AG04450 (cell line): ENCODE results near the gene SEMA5A. TPM values are rescaled to one million over a fixed set of nuclear protein-coding genes. Genes with fewer than 3 reads are reported as not detected.

Experiments used
- CTCF ChIA-PET: fragments of 300-600, 350-600 bp; formaldehyde crosslinking; extraction: SDS; loops from one replicate; lab custom pipeline; 2022; ENCODE audit warnings: antibody characterized with exemption, inconsistent platforms; lab: Charles Lee
- POLR2A ChIA-PET: fragments of 350-600 bp; formaldehyde crosslinking; extraction: SDS; loops from one replicate; lab custom pipeline; 2021; ENCODE audit warnings: antibody characterized with exemption, inconsistent platforms; lab: Yijun Ruan, JAX
- DNase-seq: peaks from one replicate; pipeline ENCODE4 v3.0.0-alpha.2; 2011; ENCODE audit warnings: low read depth, low spot score
- H3K27ac ChIP-seq: one replicate; pipeline ENCODE4 v1.5.1; 2012; ENCODE audit warnings: low read depth, low read length, control low read depth
- H3K27me3 ChIP-seq: one replicate; pipeline ENCODE4 v1.6.0; 2012; ENCODE audit warnings: low read length; ENCODE audit not compliant: control insufficient read depth, insufficient read depth
- H3K4me3 ChIP-seq: 2 replicates; pipeline ENCODE4 v1.5.1; 2011; ENCODE audit warnings: mild to moderate bottlenecking, low read depth, low read length, control low read depth
- H3K9me3 ChIP-seq: 2 replicates; pipeline ENCODE4 v1.5.1; 2012; ENCODE audit warnings: low read length; ENCODE audit not compliant: control insufficient read depth, insufficient read depth
- polyA plus RNA-seq: library from polyadenylated mRNA; depleted of rRNA; stranded (reverse); fragments of >200 nt; gene quantifications from 2 replicates; pipeline ENCODE4 v1.2.3, GENCODE V29; 2011
- TF ChIP-seq, protein P1 (sequence below): IDR thresholded peaks from 2 replicates; pipeline ENCODE4 v1.5.1; 2011; ENCODE audit warnings: low read depth, low read length, control low read depth, inconsistent platforms

The SEMA5A gene
- polyA plus RNA-seq, 1 experiment: 31.8 TPM

- Histone ChIP-seq H3K9me3 (no peaks in the 10 kb centered on the region), H3K27ac (no peak overlapping the region), H3K27me3 (no peaks in the 10 kb centered on the region), H3K4me3 (no peak overlapping the region)
- POLR2A ChIA-PET: no interaction called here
- TF ChIP-seq, protein P1, sequence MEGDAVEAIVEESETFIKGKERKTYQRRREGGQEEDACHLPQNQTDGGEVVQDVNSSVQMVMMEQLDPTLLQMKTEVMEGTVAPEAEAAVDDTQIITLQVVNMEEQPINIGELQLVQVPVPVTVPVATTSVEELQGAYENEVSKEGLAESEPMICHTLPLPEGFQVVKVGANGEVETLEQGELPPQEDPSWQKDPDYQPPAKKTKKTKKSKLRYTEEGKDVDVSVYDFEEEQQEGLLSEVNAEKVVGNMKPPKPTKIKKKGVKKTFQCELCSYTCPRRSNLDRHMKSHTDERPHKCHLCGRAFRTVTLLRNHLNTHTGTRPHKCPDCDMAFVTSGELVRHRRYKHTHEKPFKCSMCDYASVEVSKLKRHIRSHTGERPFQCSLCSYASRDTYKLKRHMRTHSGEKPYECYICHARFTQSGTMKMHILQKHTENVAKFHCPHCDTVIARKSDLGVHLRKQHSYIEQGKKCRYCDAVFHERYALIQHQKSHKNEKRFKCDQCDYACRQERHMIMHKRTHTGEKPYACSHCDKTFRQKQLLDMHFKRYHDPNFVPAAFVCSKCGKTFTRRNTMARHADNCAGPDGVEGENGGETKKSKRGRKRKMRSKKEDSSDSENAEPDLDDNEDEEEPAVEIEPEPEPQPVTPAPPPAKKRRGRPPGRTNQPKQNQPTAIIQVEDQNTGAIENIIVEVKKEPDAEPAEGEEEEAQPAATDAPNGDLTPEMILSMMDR: no peak
- CTCF ChIA-PET: no interaction called here
- DNase-seq: no peak
Observed at GRCh38 chr5:9396285-9396770, 149.5 kb downstream of the SEMA5A start.

DNA sequence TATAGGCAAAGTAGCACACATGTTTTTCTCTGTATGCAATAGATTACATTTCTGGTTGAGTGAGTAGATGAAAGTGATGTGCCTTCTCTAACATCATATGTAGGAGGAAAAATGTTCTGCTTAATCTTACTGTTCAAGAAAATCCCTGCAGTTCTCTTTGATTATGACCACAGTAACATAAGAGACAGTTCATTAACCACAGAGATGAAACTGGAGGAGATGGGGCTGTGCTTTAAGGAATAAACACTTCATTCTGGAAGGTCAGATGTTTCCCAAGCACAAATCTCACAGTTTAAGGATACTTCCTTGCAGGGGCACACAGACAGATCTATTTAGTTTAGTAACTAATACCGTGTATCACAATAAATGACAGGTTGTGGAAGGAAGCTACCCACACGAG lies 150.2 kb downstream of the SEMA5A start:
- no peak for DNase-seq
- CTCF ChIA-PET: no interaction called here

GRCh38 chr5:9394221-9394620 lies 151.7 kb downstream of the SEMA5A start:
- TF ChIP-seq, protein P1: no peak
- DNase-seq: no peak
- Histone ChIP-seq H3K4me3 (no peak overlapping the region), H3K27me3 (no peaks in the 10 kb centered on the region), H3K9me3 (no peaks in the 10 kb centered on the region), H3K27ac (no peak overlapping the region)
- ChIA-PET CTCF (no interaction called here), POLR2A (no interaction called here)

More for the DNA sequence above, 150.2 kb downstream of the SEMA5A start:
- Histone ChIP-seq H3K4me3 (no peak overlapping the region), H3K27ac (no peak overlapping the region), H3K27me3 (no peaks in the 10 kb centered on the region), H3K9me3 (no peaks in the 10 kb centered on the region)
- TF ChIP-seq, protein P1: no peak
- POLR2A ChIA-PET: no interaction called here

- POLR2A ChIA-PET: no interaction called here
- no peak for DNase-seq
- CTCF ChIA-PET: no interaction called here
Observed at GRCh38 chr5:9392625-9393024, 153.2 kb downstream of the SEMA5A start.

DNA sequence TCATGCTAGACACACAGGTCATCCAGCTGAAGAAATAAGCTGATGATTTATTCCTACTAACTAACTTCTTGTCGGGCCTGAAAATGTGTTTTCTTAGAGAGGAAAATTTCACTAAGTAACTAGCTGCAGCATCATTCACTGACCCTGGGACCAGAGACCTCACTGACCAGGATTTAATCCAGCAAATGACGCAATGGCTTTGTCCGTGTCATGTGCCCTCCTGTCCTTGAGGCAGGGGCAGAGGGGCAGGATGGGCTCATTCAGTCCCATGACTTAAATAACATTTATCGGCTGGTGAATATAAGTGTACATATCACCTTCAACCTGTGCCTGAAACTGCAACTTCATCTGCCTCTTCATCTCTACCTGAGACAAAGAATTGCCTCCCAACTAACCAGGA lies 154.8 kb downstream of the SEMA5A start:
- no peaks in the 10 kb centered on the region for H3K27me3 ChIP-seq
- POLR2A ChIA-PET: no interaction called here
- no peak overlapping the region for H3K27ac ChIP-seq
- DNase-seq: no peak
- no peaks in the 10 kb centered on the region for H3K9me3 ChIP-seq
- no peak overlapping the region for H3K4me3 ChIP-seq
- CTCF ChIA-PET: no interaction called here
- TF ChIP-seq, protein P1: no peak

More at GRCh38 chr5:9392625-9393024, 153.2 kb downstream of the SEMA5A start:
- H3K27me3 ChIP-seq: no peaks in the 10 kb centered on the region
- H3K4me3 ChIP-seq: no peak overlapping the region
- no peaks in the 10 kb centered on the region for H3K9me3 ChIP-seq
- TF ChIP-seq, protein P1: no peak
- H3K27ac ChIP-seq: no peak overlapping the region
